ENCODE data around the gene NUFIP2. TPM values are rescaled to one million over a fixed set of nuclear protein-coding genes. Genes with fewer than 3 reads are reported as not detected.

Gene NUFIP2
- total and polyA plus RNA-seq, 12 donors, result 7.1 to 58.3 (median 39.3) TPM

- no peak for ATAC-seq
- no peak overlapping the region for H3K27ac ChIP-seq
- H3K27me3 ChIP-seq, result no peaks in the 10 kb centered on the region
- no peaks in the 10 kb centered on the region for H3K9me3 ChIP-seq
- H3K4me3 ChIP-seq, result no peak overlapping the region
- H3K4me1 ChIP-seq, result peaks cover 0 to 5% (median 0%) of the 10 kb centered on the region in 9 donors
- DNase-seq, result no peak
- TF ChIP-seq CTCF (IDR thresholded peaks at IDR 0.05), result no peak
- H3K36me3 ChIP-seq, result no peaks in the 10 kb centered on the region
- WGBS, 2 donors, result 100% methylated on average over 1 of the region's 1 CpG
- intact Hi-C loops (cut with DNase I), result loop anchor here in 1 of 10 donors (10.0 kb wide), 1 partner anchor 257 kb away; the partner anchor contains the start of gene PHF12
These were observed 81.8 kb downstream of the NUFIP2 start for GRCh38 chr17:29212094-29212631.

- H3K27me3 ChIP-seq, result no peaks in the 10 kb centered on the region
- peaks cover 0 to 5% (median 0%) of the 10 kb centered on the region in 9 donors for H3K4me1 ChIP-seq
- ATAC-seq (no peak), DNase-seq (no peak)
- H3K4me3 ChIP-seq, result no peak overlapping the region
- H3K27ac ChIP-seq, result no peak overlapping the region
- H3K9me3 ChIP-seq, result no peaks in the 10 kb centered on the region
- no peak for TF ChIP-seq CTCF (IDR thresholded peaks at IDR 0.05)
- intact Hi-C loops (cut with DNase I), result loop anchor here in 1 of 10 donors (10.0 kb wide), 1 partner anchor 256 kb away; the partner anchor contains the start of gene PHF12
- no peaks in the 10 kb centered on the region for H3K36me3 ChIP-seq
- WGBS, 2 donors, result 83 to 85% methylated on average over 2 of the region's 2 CpGs
These were observed 83.1 kb downstream of the NUFIP2 start for GRCh38 chr17:29210879-29211278.

GRCh38 chr17:29209073-29209472, 84.9 kb downstream of the NUFIP2 start:
- DNase-seq (no peak), ATAC-seq (no peak)
- Histone ChIP-seq H3K4me1 (peaks cover 0 to 12% (median 0%) of the 10 kb centered on the region in 9 donors), H3K36me3 (no peaks in the 10 kb centered on the region), H3K27me3 (no peaks in the 10 kb centered on the region), H3K27ac (no peak overlapping the region), H3K9me3 (no peaks in the 10 kb centered on the region), H3K4me3 (no peak overlapping the region)
- 90 to 93% methylated on average over 5 of the region's 5 CpGs for WGBS, 2 donors
- intact Hi-C loops (cut with DNase I), result no loop called here
- no peak for TF ChIP-seq CTCF (IDR thresholded peaks at IDR 0.05)

- H3K36me3 ChIP-seq, result no peaks in the 10 kb centered on the region
- no peak for TF ChIP-seq CTCF (IDR thresholded peaks at IDR 0.05)
- 91 to 96% methylated on average over 2 of the region's 2 CpGs for WGBS, 2 donors
- no peak overlapping the region for H3K27ac ChIP-seq
- no peak for ATAC-seq
- H3K4me1 ChIP-seq, result peaks cover 0 to 12% (median 0%) of the 10 kb centered on the region in 9 donors
- intact Hi-C loops (cut with DNase I), result no loop called here
- no peaks in the 10 kb centered on the region for H3K9me3 ChIP-seq
- no peak overlapping the region for H3K4me3 ChIP-seq
- no peaks in the 10 kb centered on the region for H3K27me3 ChIP-seq
- DNase-seq, result no peak
These were observed 86.0 kb downstream of the NUFIP2 start for GRCh38 chr17:29207975-29208374.

Other genes with a start within 250 kb of the NUFIP2 start
- gene MYO18A, start 113.8 kb downstream of the NUFIP2 start, total RNA-seq, result 100 to 1,000 TPM; 217 to 408 (median 327) TPM
- 100 to 1,000 TPM in 1 of 2 donors, 10 to 100 TPM in 1; 61.4 to 442 TPM for gene MYO18A, start 113.8 kb downstream of the NUFIP2 start, polyA plus RNA-seq
- gene CRYBA1, start 47.3 kb downstream of the NUFIP2 start, total RNA-seq, result not detected
- gene CRYBA1, start 47.3 kb downstream of the NUFIP2 start, polyA plus RNA-seq, result not detected
- gene TAOK1, start 96.2 kb upstream of the NUFIP2 start, total RNA-seq, result 10 to 100 TPM; 49.6 to 86.9 (median 70.7) TPM
- gene TAOK1, start 96.2 kb upstream of the NUFIP2 start, polyA plus RNA-seq, result 1 to 10 TPM; 6.4 to 8.9 TPM

All from heart right ventricle (tissue), 16 donors.